Aorta (tissue), 5 donors: ENCODE measurements around the gene NUP210. TPM values are rescaled to one million over a fixed set of nuclear protein-coding genes. Genes with fewer than 3 reads are reported as not detected.

ENCODE experiments used
- ATAC-seq: fragments of 200-7000 bp; cut with Tn5 transposase; one replicate; pipeline ENCODE4 v1.9.1; 2022; ENCODE audit warnings: moderate library complexity; ENCODE audit not compliant: low FRiP score
- DNase-seq, 2 donors: peaks; one replicate each; pipeline ENCODE4 v3.0.0-alpha.2; 2020
- H3K27ac ChIP-seq, 2 donors: one replicate each; pipeline ENCODE4 v1.5.1; 2013; ENCODE audit warnings: low read length in 2 of 2, mild to moderate bottlenecking in 2 of 2, moderate library complexity in 2 of 2, control low read depth in 1 of 2, inconsistent platforms in 1 of 2, low read depth in 1 of 2
- H3K27me3 ChIP-seq, 2 donors: one replicate each; pipeline ENCODE4 v1.6.1; 2013; ENCODE audit warnings: control low read depth in 1 of 2, low read length in 1 of 2, mild to moderate bottlenecking in 1 of 2, moderate library complexity in 1 of 2; ENCODE audit not compliant: insufficient read depth in 2 of 2, control insufficient read depth in 1 of 2
- H3K36me3 ChIP-seq, 2 donors: one replicate each; pipeline ENCODE4 v1.6.1; 2013; ENCODE audit warnings: control low read depth in 1 of 2, low read length in 1 of 2, mild to moderate bottlenecking in 1 of 2; ENCODE audit not compliant: insufficient read depth in 2 of 2, control insufficient read depth in 1 of 2
- H3K4me1 ChIP-seq, 2 donors: one replicate each; pipeline ENCODE4 v1.6.1; 2013; ENCODE audit warnings: low read length in 2 of 2, control low read depth in 1 of 2, mild to moderate bottlenecking in 1 of 2, moderate library complexity in 1 of 2; ENCODE audit not compliant: insufficient read depth in 2 of 2, control insufficient read depth in 1 of 2
- H3K4me3 ChIP-seq, 2 donors: one replicate each; pipeline ENCODE4 v1.5.1; 2013; ENCODE audit warnings: low read length in 2 of 2, control low read depth in 1 of 2, mild to moderate bottlenecking in 1 of 2
- H3K9me3 ChIP-seq: one replicate; pipeline ENCODE4 v1.6.1; 2013; ENCODE audit warnings: mild to moderate bottlenecking, low read length; ENCODE audit not compliant: control insufficient read depth
- WGBS, 2 donors: extraction: QIAGEN DNeasy Blood & Tissue Kit; methylation state at CpG; one replicate each; pipeline ENCODE4 v1.1.7; 2013; 5-methylcytosine and 5-hydroxymethylcytosine counted together
- intact Hi-C, 2 donors: fragments of 100-400 bp; cut with DNase I; formaldehyde crosslinking; loops; one replicate each; pipeline versions ENCODE4 v1.14.2 to v1.15.0; 2022
- polyA plus RNA-seq, 2 donors: library from polyadenylated mRNA; stranded (reverse); fragments of 200-250 nt; gene quantifications; one replicate each; pipeline ENCODE4 v1.2.3, GENCODE V29; 2013
- total RNA-seq, 2 donors: library from RNA; stranded (reverse); fragmentation: NEBNext Ultra II Directional; extraction: Animal tissue kit (Norgen Biotek cat#: 25700); gene quantifications; one replicate each; pipeline ENCODE4 v1.2.1, GENCODE V29; 2021
- donor health status: healthy with polysubstance abuse.
- donor health status: Bipolar disorder and iron deficiency.
- donor health status: DM: no; HTN: no; CAD: no.
- donor health status: DM: no; HTN: no; CAD: no.
- donor health status: DM: yes; HTN: yes; CAD: no.

NUP210 gene
- total and polyA plus RNA-seq, 4 donors: 0.49 to 4.8 (median 1.7) TPM

DNA sequence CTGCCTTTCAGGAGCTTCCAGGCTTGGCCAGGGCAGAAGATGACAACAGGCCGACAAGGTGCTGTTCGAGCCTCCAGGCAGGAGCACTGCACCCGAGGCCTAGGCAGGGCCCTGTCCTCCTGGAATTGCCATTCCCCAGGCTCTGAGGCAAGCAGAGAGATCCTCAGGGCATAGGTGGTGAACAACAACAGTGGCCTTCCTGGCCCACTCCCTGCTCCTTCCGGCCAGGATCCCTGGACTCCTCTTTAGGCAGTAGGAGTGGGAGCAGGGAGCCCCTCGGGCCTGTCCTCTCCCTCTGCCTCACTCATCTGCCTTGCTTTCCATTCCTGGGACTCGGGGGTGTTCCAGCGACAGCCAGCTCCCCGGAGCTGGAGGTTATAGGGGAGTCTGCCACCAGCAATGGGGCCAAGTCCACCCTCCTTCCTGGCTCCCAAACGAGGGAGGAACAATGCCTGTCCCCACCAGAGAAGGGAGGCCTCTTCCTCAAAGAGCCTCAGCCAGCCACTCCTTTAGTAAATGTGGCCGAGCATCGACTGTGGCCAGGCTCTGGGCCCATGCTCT lies 135.0 kb downstream of the NUP210 start:
- Histone ChIP-seq H3K9me3 (peaks cover 1% of the 10 kb centered on the region), H3K27me3 (no peaks in the 10 kb centered on the region), H3K4me3 (no peak overlapping the region), H3K36me3 (no peaks in the 10 kb centered on the region), H3K4me1 (no peaks in the 10 kb centered on the region), H3K27ac (no peak overlapping the region)
- no peak for ATAC-seq
- intact Hi-C loops: no loop called here
- DNase-seq: peak in 1 of 2 donors; percentile 49
- 88% methylated on average over 11 of the region's 11 CpGs for WGBS, 2 donors

- Histone ChIP-seq H3K4me3 (no peak overlapping the region), H3K4me1 (no peaks in the 10 kb centered on the region), H3K27me3 (no peaks in the 10 kb centered on the region), H3K36me3 (no peaks in the 10 kb centered on the region), H3K27ac (no peak overlapping the region), H3K9me3 (peaks cover 1% of the 10 kb centered on the region)
- DNase-seq (no peak), ATAC-seq (no peak)
- 96 to 97% methylated on average over 1 of the region's 1 CpG for WGBS, 2 donors
- intact Hi-C loops: no loop called here
Observed at GRCh38 chr3:13283877-13284264, 136.3 kb downstream of the NUP210 start.

DNA sequence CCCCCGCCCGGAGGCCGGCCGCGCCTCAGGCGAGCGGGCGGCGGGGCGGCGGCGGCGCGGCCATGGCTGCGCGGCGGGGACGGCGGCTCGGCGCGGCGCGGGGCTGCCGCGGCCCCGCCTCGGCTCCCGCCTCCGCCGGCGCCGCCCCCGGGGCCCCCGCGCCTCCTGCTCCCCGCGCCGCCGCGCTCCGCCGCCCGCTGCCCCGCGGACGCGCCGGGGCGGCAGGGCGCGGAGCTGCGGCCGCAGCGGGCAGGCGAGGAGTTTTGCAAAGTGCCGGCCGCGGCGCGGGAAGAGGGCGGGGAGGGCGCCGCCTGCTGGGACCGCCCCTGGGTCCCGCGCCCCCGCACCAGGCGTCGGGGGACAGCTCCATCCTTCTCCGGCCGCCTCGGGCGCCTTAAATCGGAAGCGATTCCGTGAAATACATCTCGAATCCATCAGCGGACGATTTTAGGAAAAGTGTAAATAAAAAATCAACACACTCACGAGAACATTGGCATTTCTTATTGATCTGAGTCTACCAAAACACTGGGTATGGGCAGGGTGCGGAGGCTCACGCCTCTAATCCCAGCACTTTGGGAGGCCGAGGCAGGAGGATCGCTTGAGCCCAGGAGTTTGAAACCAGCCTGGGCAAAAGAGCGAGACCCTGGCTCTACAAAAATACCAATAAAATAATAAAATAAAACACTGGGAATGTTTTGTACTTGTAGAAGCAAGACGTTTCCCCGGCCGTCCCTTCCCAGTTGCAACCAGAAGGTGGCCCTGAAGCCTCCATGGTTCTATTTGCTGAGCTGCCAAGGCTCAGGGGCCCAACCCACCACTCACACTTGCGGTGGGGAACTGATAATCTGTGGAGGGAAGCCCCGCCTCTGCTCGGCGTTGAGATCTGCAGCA lies 136.9 kb downstream of the NUP210 start:
- Histone ChIP-seq H3K27ac (no peak overlapping the region), H3K9me3 (peaks cover 1% of the 10 kb centered on the region), H3K4me3 (peak overlapping the region; percentile 22 to 55), H3K4me1 (no peaks in the 10 kb centered on the region), H3K36me3 (no peaks in the 10 kb centered on the region), H3K27me3 (no peaks in the 10 kb centered on the region)
- intact Hi-C loops: no loop called here
- ATAC-seq (no peak), DNase-seq (peak in 1 of 2 donors; percentile 75)
- 4 to 7% methylated on average over 46 to 93 of the region's 93 CpGs for WGBS, 2 donors

DNA sequence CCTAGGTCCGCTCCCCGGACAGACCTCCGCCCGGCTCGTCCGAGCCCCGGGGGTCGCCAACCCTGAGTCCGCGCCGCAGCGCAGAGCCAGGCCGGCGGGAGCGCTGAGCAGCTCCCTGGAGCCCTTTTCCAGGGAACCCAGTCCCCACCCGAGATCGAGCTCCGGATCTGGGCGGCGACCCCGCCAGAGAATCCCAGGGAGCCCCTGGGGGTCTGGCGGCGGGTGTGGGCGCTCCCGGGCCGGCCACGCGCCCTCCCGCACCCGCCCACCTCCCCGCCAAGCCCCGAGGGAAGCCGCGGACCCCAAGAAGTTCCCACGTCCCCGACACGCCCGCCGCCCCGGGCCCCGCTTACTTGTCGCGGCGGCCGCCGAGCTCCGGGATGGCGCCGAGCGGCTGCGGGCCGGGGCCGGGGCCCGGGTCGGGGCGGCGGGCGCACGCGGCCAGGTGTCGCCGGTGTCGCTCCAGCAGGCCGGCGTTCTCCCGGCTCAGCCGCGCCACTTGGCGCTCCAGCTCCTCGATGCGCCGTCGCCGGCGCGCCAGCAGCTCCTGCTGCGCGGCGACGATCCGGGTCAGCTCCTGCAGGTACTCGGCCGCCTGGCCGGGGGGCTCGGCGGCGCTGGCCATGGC lies 137.7 kb downstream of the NUP210 start:
- Histone ChIP-seq H3K4me1 (no peaks in the 10 kb centered on the region), H3K27me3 (no peaks in the 10 kb centered on the region), H3K36me3 (no peaks in the 10 kb centered on the region), H3K4me3 (peak overlapping the region; percentile 22 to 55), H3K27ac (no peak overlapping the region), H3K9me3 (peaks cover 1% of the 10 kb centered on the region)
- no peak for ATAC-seq
- intact Hi-C loops: no loop called here
- WGBS, 2 donors: 1 to 2% methylated on average over 73 to 87 of the region's 87 CpGs
- peak in 1 of 2 donors; percentile 69 for DNase-seq

DNA sequence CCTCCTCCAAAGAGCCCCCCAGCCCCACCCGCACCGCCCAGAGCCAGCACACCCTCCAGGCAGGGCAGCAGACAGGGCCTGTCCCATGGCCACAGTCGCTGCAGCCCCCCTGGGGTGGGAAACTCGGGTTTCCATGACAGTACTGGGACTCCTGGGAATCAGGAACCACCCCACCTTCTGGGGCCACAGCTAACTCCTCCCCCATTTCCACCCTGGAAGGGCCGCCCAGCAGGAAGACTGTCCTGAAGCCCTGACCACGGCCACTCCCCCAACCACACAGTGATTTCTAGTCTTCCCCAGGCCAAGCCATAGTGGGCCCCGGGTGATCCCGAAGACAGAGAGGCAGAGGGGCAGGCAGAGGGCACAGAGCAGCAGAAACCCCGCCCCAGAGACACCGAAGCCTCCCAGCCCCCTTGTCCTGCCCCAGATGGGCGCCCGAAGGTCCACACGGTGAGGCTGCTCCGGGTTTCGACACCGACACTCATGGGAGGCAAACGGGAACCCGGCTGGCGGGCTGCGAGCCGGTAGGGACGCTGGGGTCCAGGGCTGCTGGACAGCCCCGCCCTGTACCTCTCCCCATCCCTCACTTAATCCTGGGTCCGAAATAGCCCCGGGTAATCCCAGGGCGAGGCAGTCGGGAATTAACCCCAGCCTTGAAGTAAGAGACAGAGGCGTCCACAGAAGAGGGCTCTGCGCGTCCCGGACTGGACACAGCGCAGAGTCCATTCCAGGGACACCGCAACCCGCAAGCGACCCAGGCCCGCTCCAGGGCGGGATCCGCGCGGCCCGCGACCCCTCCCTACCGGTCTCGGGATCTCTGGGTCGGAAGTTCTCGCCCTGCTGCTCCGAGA lies 138.4 kb downstream of the NUP210 start:
- 20 to 24% methylated on average over 40 to 47 of the region's 47 CpGs for WGBS, 2 donors
- ATAC-seq: peak; percentile 59
- DNase-seq: peak in 1 of 2 donors; percentile 78

GRCh38 chr3:13280811-13281506 lies 139.2 kb downstream of the NUP210 start:
- intact Hi-C loops: no loop called here
- Histone ChIP-seq H3K4me1 (no peaks in the 10 kb centered on the region), H3K36me3 (no peaks in the 10 kb centered on the region), H3K4me3 (no peak overlapping the region), H3K9me3 (peaks cover 1% of the 10 kb centered on the region), H3K27me3 (no peaks in the 10 kb centered on the region), H3K27ac (no peak overlapping the region)
- DNase-seq (peak in 1 of 2 donors; percentile 72), ATAC-seq (no peak)
- WGBS, 2 donors: 71 to 77% methylated on average over 18 to 19 of the region's 19 CpGs

More for the DNA sequence above, 138.4 kb downstream of the NUP210 start:
- peaks cover 1% of the 10 kb centered on the region for H3K9me3 ChIP-seq
- no peak overlapping the region for H3K27ac ChIP-seq
- intact Hi-C loops: no loop called here
- H3K4me1 ChIP-seq: no peaks in the 10 kb centered on the region
- H3K27me3 ChIP-seq: no peaks in the 10 kb centered on the region
- no peaks in the 10 kb centered on the region for H3K36me3 ChIP-seq
- H3K4me3 ChIP-seq: peak overlapping the region in 1 of 2 donors; percentile 22

GRCh38 chr3:13280122-13280790 lies 139.9 kb downstream of the NUP210 start:
- no peaks in the 10 kb centered on the region for H3K27me3 ChIP-seq
- no peaks in the 10 kb centered on the region for H3K4me1 ChIP-seq
- H3K27ac ChIP-seq: no peak overlapping the region
- DNase-seq: peak in 1 of 2 donors; percentile 64
- no peak for ATAC-seq
- intact Hi-C loops: no loop called here
- 96% methylated on average over 8 of the region's 8 CpGs for WGBS, 2 donors
- H3K9me3 ChIP-seq: peaks cover 1% of the 10 kb centered on the region
- H3K36me3 ChIP-seq: no peaks in the 10 kb centered on the region
- H3K4me3 ChIP-seq: no peak overlapping the region
